Measurements from ENCODE around the gene SLC39A11.
"Not testable (repeated sequence)": the region's sequence is repeated elsewhere in the genome, so short reads cannot be mapped to it uniquely, and the experiment has no call there.

The SLC39A11 gene

GRCh38 chr17:72772331-72772821 lies 320.1 kb downstream of the SLC39A11 start:
- in situ Hi-C loops (cut with HindIII; ENCODE audit: low pct_ligation_motif_present, low pct_unique_long_range_greater_than_20kb, low sequenced_read_pairs), result no loop called here
- DNase-seq, result no peak

GRCh38 chr17:72771734-72772133 lies 320.8 kb downstream of the SLC39A11 start:
- no peak for DNase-seq
- in situ Hi-C loops (cut with HindIII; ENCODE audit: low pct_ligation_motif_present, low pct_unique_long_range_greater_than_20kb, low sequenced_read_pairs), result no loop called here

GRCh38 chr17:72766761-72767356 lies 325.6 kb downstream of the SLC39A11 start:
- DNase-seq, result no peak
- in situ Hi-C loops (cut with HindIII; ENCODE audit: low pct_ligation_motif_present, low pct_unique_long_range_greater_than_20kb, low sequenced_read_pairs), result no loop called here

- in situ Hi-C loops (cut with HindIII; ENCODE audit: low pct_ligation_motif_present, low pct_unique_long_range_greater_than_20kb, low sequenced_read_pairs), result no loop called here
- no peak for DNase-seq
Observed at GRCh38 chr17:72765368-72766153, 326.9 kb downstream of the SLC39A11 start.

GRCh38 chr17:72764632-72765041 lies 327.9 kb downstream of the SLC39A11 start:
- in situ Hi-C loops (cut with HindIII; ENCODE audit: low pct_ligation_motif_present, low pct_unique_long_range_greater_than_20kb, low sequenced_read_pairs), result no loop called here
- no peak for DNase-seq

- DNase-seq, result no peak
- in situ Hi-C loops (cut with HindIII; ENCODE audit: low pct_ligation_motif_present, low pct_unique_long_range_greater_than_20kb, low sequenced_read_pairs), result no loop called here
Observed at GRCh38 chr17:72763981-72764380, 328.5 kb downstream of the SLC39A11 start.

- in situ Hi-C loops (cut with HindIII; ENCODE audit: low pct_ligation_motif_present, low pct_unique_long_range_greater_than_20kb, low sequenced_read_pairs), result not testable (repeated sequence)
Observed at GRCh38 chr17:72761893-72762575, 330.5 kb downstream of the SLC39A11 start.

GRCh38 chr17:72761431-72761830 lies 331.1 kb downstream of the SLC39A11 start:
- in situ Hi-C loops (cut with HindIII; ENCODE audit: low pct_ligation_motif_present, low pct_unique_long_range_greater_than_20kb, low sequenced_read_pairs), result no loop called here
- DNase-seq, result no peak

More at GRCh38 chr17:72761893-72762575, 330.5 kb downstream of the SLC39A11 start:
- not testable (repeated sequence) for DNase-seq

- in situ Hi-C loops (cut with HindIII; ENCODE audit: low pct_ligation_motif_present, low pct_unique_long_range_greater_than_20kb, low sequenced_read_pairs), result no loop called here
- no peak for DNase-seq
Observed at GRCh38 chr17:72760368-72760767, 332.1 kb downstream of the SLC39A11 start.

GRCh38 chr17:72759301-72759700 lies 333.2 kb downstream of the SLC39A11 start:
- no peak for DNase-seq
- in situ Hi-C loops (cut with HindIII; ENCODE audit: low pct_ligation_motif_present, low pct_unique_long_range_greater_than_20kb, low sequenced_read_pairs), result no loop called here

- no peak for DNase-seq
- in situ Hi-C loops (cut with HindIII; ENCODE audit: low pct_ligation_motif_present, low pct_unique_long_range_greater_than_20kb, low sequenced_read_pairs), result no loop called here
Observed at GRCh38 chr17:72756256-72756655, 336.2 kb downstream of the SLC39A11 start.

GRCh38 chr17:72754513-72754912 lies 338.0 kb downstream of the SLC39A11 start:
- no peak for DNase-seq
- in situ Hi-C loops (cut with HindIII; ENCODE audit: low pct_ligation_motif_present, low pct_unique_long_range_greater_than_20kb, low sequenced_read_pairs), result no loop called here

- in situ Hi-C loops (cut with HindIII; ENCODE audit: low pct_ligation_motif_present, low pct_unique_long_range_greater_than_20kb, low sequenced_read_pairs), result no loop called here
- DNase-seq, result no peak
Observed at GRCh38 chr17:72751746-72752145, 340.7 kb downstream of the SLC39A11 start.

- in situ Hi-C loops (cut with HindIII; ENCODE audit: low pct_ligation_motif_present, low pct_unique_long_range_greater_than_20kb, low sequenced_read_pairs), result loop anchor here (25.0 kb wide), 1 partner anchor 413 kb away; the partner anchor contains the start of gene SSTR2
Observed at GRCh38 chr17:72749119-72749572, 343.3 kb downstream of the SLC39A11 start.

GRCh38 chr17:72747501-72747900 lies 345.0 kb downstream of the SLC39A11 start:
- in situ Hi-C loops (cut with HindIII; ENCODE audit: low pct_ligation_motif_present, low pct_unique_long_range_greater_than_20kb, low sequenced_read_pairs), result loop anchor here (25.0 kb wide), 1 partner anchor 415 kb away; the partner anchor contains the start of gene SSTR2
- DNase-seq, result no peak

More at GRCh38 chr17:72749119-72749572, 343.3 kb downstream of the SLC39A11 start:
- no peak for DNase-seq

GRCh38 chr17:72745241-72745640 lies 347.2 kb downstream of the SLC39A11 start:
- DNase-seq, result no peak
- in situ Hi-C loops (cut with HindIII; ENCODE audit: low pct_ligation_motif_present, low pct_unique_long_range_greater_than_20kb, low sequenced_read_pairs), result loop anchor here (25.0 kb wide), 1 partner anchor 417 kb away; the partner anchor contains the start of gene SSTR2

GRCh38 chr17:72743037-72743467 lies 349.4 kb downstream of the SLC39A11 start:
- no peak for DNase-seq
- in situ Hi-C loops (cut with HindIII; ENCODE audit: low pct_ligation_motif_present, low pct_unique_long_range_greater_than_20kb, low sequenced_read_pairs), result loop anchor here (25.0 kb wide), 1 partner anchor 419 kb away; the partner anchor contains the start of gene SSTR2

- in situ Hi-C loops (cut with HindIII; ENCODE audit: low pct_ligation_motif_present, low pct_unique_long_range_greater_than_20kb, low sequenced_read_pairs), result loop anchor here (25.0 kb wide), 1 partner anchor 425 kb away; the partner anchor contains the start of gene SSTR2
Observed at GRCh38 chr17:72737151-72737690, 355.3 kb downstream of the SLC39A11 start.

More at GRCh38 chr17:72737151-72737690, 355.3 kb downstream of the SLC39A11 start:
- DNase-seq, result no peak

Data from ACHN (cell line).